HAP-1 (cell line): ENCODE measurements around the gene MNX1.

Experiments
- DNase-seq, 2 experiments: peaks; one replicate each; pipeline ENCODE4 v3.0.0-alpha.2; 2016 to 2020; ENCODE audit warnings: low spot score in 2 of 2
- H3K27me3 ChIP-seq: fragments of 250-450 bp; sonication (Bioruptor Pico); 2 replicates; pipeline ENCODE4 v1.5.1; 2020; ENCODE audit warnings: low read depth, mild to moderate bottlenecking, moderate library complexity
- H3K36me3 ChIP-seq: fragments of 250-450 bp; sonication (Bioruptor Pico); replicated peaks from 2 replicates; pipeline ENCODE4 v1.5.1; 2020; ENCODE audit warnings: mild to moderate bottlenecking
- H3K4me1 ChIP-seq: fragments of 250-450 bp; sonication (Bioruptor Pico); 2 replicates; pipeline ENCODE4 v1.5.1; 2020; ENCODE audit warnings: mild to moderate bottlenecking
- H3K4me3 ChIP-seq: fragments of 250-450 bp; sonication (Bioruptor Pico); 2 replicates; pipeline ENCODE4 v1.5.1; 2020; ENCODE audit warnings: mild to moderate bottlenecking, moderate library complexity
- H3K9me3 ChIP-seq: fragments of 250-450 bp; sonication (Bioruptor Pico); 2 replicates; pipeline ENCODE4 v1.5.1; 2020; ENCODE audit warnings: mild to moderate bottlenecking, moderate library complexity
- in situ Hi-C: fragments of 300-500 bp; cut with MboI; formaldehyde crosslinking; loops from 3 replicates; pipeline ENCODE4 v1.14.3; 2020; ENCODE audit warnings: low sequenced_read_pairs, inconsistent platforms, mixed read lengths

The MNX1 gene

GRCh38 chr7:156968183-156968582 is 42.3 kb downstream of the MNX1 start:
- peaks cover 76% of the 10 kb centered on the region for H3K36me3 ChIP-seq
- H3K9me3 ChIP-seq: no peaks in the 10 kb centered on the region
- no peak for DNase-seq
- in situ Hi-C loops: no loop called here
- no peaks in the 10 kb centered on the region for H3K27me3 ChIP-seq
- no peak overlapping the region for H3K4me3 ChIP-seq
- no peaks in the 10 kb centered on the region for H3K4me1 ChIP-seq

DNA sequence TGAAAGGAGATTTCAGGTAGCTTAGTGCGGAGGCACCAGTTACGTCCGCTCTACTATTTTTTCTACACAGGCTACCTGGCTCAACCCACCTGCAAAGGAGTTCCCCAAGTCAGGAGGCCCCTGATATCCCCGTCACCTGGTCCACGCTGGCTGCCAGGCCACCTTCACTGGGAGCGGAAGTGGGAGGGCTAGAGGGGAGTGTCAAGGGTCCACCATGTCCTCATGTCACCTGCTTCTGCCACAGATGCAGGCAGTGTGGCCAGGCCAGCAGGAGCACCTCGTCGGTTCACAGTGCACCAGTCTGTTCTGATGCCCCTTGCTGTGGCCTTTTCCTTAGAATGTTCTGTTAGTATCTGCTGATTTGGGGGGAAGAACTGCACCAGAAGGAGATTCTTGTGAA is 44.1 kb downstream of the MNX1 start:
- no peak for DNase-seq
- peaks cover 86% of the 10 kb centered on the region for H3K36me3 ChIP-seq
- no peaks in the 10 kb centered on the region for H3K4me1 ChIP-seq
- H3K9me3 ChIP-seq: no peaks in the 10 kb centered on the region
- H3K27me3 ChIP-seq: no peaks in the 10 kb centered on the region
- in situ Hi-C loops: no loop called here
- no peak overlapping the region for H3K4me3 ChIP-seq

- in situ Hi-C loops: no loop called here
- DNase-seq: no peak
- Histone ChIP-seq H3K4me1 (no peaks in the 10 kb centered on the region), H3K36me3 (peaks cover 87% of the 10 kb centered on the region), H3K9me3 (no peaks in the 10 kb centered on the region), H3K4me3 (no peak overlapping the region), H3K27me3 (no peaks in the 10 kb centered on the region)
These were observed 45.5 kb downstream of the MNX1 start for GRCh38 chr7:156964971-156965370.

- in situ Hi-C loops: no loop called here
- DNase-seq: no peak
- Histone ChIP-seq H3K27me3 (no peaks in the 10 kb centered on the region), H3K4me1 (no peaks in the 10 kb centered on the region), H3K9me3 (no peaks in the 10 kb centered on the region), H3K36me3 (peaks cover 87% of the 10 kb centered on the region), H3K4me3 (no peak overlapping the region)
These were observed 47.0 kb downstream of the MNX1 start for GRCh38 chr7:156963472-156963871.

GRCh38 chr7:156962897-156963296 is 47.6 kb downstream of the MNX1 start:
- DNase-seq: no peak
- Histone ChIP-seq H3K36me3 (peaks cover 89% of the 10 kb centered on the region), H3K27me3 (no peaks in the 10 kb centered on the region), H3K4me3 (no peak overlapping the region), H3K4me1 (no peaks in the 10 kb centered on the region), H3K9me3 (no peaks in the 10 kb centered on the region)
- in situ Hi-C loops: no loop called here

GRCh38 chr7:156962145-156962544 is 48.3 kb downstream of the MNX1 start:
- no peak overlapping the region for H3K4me3 ChIP-seq
- no peaks in the 10 kb centered on the region for H3K27me3 ChIP-seq
- peaks cover 91% of the 10 kb centered on the region for H3K36me3 ChIP-seq
- H3K9me3 ChIP-seq: no peaks in the 10 kb centered on the region
- DNase-seq: no peak
- H3K4me1 ChIP-seq: no peaks in the 10 kb centered on the region
- in situ Hi-C loops: no loop called here

DNA sequence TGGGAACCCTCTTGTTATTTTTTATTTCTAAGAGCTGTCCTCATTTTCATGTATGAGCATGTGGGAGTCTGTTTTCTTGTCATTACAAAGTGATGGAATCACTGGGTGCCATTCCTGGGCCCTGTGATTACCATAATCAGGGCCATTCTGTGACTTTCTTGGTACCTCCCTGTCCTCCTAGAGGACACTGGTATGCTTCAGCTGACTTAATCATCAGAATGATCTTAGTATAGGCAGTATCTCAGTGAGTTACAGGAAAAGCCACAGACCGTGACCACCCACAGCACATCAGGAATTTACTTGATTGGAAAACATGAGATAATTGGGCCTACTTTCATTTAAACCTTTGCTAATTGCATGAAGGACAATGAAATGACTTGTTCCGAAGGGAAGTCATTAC is 53.7 kb downstream of the MNX1 start:
- no peaks in the 10 kb centered on the region for H3K4me1 ChIP-seq
- peaks cover 82% of the 10 kb centered on the region for H3K36me3 ChIP-seq

DNA sequence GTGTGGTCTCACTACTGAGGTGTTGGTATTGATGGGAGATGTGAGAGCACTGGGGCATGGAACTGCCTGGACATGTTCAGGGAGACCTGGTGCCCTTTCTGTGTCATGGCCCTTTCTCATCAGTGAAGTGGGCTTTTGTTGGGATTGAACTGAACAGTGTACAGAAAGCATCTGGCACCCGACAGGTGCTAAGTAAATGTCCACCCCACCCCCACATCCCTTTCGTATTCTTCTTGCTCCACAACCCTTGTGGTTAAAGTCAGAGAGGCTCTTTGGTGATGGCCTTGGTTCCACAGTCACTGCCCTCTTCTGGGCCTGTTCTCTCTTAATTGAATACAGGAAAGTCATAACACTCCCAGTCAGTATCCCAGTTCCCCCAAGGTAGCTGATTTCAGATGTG is 55.5 kb downstream of the MNX1 start:
- no peak for DNase-seq
- no peaks in the 10 kb centered on the region for H3K27me3 ChIP-seq
- in situ Hi-C loops: no loop called here
- H3K4me3 ChIP-seq: no peak overlapping the region
- peaks cover 65% of the 10 kb centered on the region for H3K36me3 ChIP-seq
- no peaks in the 10 kb centered on the region for H3K9me3 ChIP-seq
- no peaks in the 10 kb centered on the region for H3K4me1 ChIP-seq

More for the DNA sequence above, 53.7 kb downstream of the MNX1 start:
- no peak overlapping the region for H3K4me3 ChIP-seq
- in situ Hi-C loops: no loop called here
- H3K9me3 ChIP-seq: no peaks in the 10 kb centered on the region
- no peak for DNase-seq
- no peaks in the 10 kb centered on the region for H3K27me3 ChIP-seq
